Adrenal gland (tissue), 5 donors: ENCODE measurements around the gene HADHA.

Experiments used
- POLR2A ChIP-seq, 2 donors: fragments of 450-650 bp; IDR thresholded peaks; one replicate each; pipeline ENCODE4 v1.6.1; 2017; ENCODE audit warnings: antibody characterized with exemption in 2 of 2, mild to moderate bottlenecking in 2 of 2, moderate library complexity in 1 of 2
- TF ChIP-seq, protein P1 (sequence below), 6 experiments: fragments of 450-650 bp in 4 of 6; fragments of 200-600 bp in 2 of 6; sonication (generic) in 1 of 6; IDR thresholded peaks; 1 replicate in 5 of 6; 2 replicates in 1 of 6; pipeline versions ENCODE4 v1.5.1 to v1.8.0; 2016 to 2021; ENCODE audit warnings: antibody characterized with exemption in 6 of 6, mild to moderate bottlenecking in 2 of 6, moderate library complexity in 1 of 6
- donor health status: DM: no; HTN: no; CAD: no.

- TF ChIP-seq, protein P1, sequence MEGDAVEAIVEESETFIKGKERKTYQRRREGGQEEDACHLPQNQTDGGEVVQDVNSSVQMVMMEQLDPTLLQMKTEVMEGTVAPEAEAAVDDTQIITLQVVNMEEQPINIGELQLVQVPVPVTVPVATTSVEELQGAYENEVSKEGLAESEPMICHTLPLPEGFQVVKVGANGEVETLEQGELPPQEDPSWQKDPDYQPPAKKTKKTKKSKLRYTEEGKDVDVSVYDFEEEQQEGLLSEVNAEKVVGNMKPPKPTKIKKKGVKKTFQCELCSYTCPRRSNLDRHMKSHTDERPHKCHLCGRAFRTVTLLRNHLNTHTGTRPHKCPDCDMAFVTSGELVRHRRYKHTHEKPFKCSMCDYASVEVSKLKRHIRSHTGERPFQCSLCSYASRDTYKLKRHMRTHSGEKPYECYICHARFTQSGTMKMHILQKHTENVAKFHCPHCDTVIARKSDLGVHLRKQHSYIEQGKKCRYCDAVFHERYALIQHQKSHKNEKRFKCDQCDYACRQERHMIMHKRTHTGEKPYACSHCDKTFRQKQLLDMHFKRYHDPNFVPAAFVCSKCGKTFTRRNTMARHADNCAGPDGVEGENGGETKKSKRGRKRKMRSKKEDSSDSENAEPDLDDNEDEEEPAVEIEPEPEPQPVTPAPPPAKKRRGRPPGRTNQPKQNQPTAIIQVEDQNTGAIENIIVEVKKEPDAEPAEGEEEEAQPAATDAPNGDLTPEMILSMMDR (IDR thresholded peaks at IDR 0.05), result no peak
- no peak for TF ChIP-seq POLR2A (IDR thresholded peaks at IDR 0.05)
Observed at GRCh38 chr2:26195040-26195984, 49.1 kb downstream of the HADHA start.
